SK-N-SH treated with all-trans-retinoic acid at 6 μM for 48 hours (cell line): ENCODE results near the gene WWTR1.

Source experiments
- ATAC-seq: fragments of 200-7000 bp; cut with Tn5 transposase; 3 replicates; pipeline ENCODE4 v1.9.1; 2020; ENCODE audit warnings: mild to moderate bottlenecking, moderate library complexity
- ARNTL ChIP-seq: fragments of 450-650 bp; formaldehyde crosslinking; IDR thresholded peaks from 2 replicates; pipeline ENCODE4 v1.5.0; 2020; ENCODE audit warnings: low read depth, mild to moderate bottlenecking, moderate library complexity, borderline replicate concordance
- BACH2 ChIP-seq: fragments of 250-450 bp; sonication (Bioruptor Pico); IDR thresholded peaks from 2 replicates; pipeline ENCODE4 v1.9.0; 2021; ENCODE audit warnings: mild to moderate bottlenecking, borderline replicate concordance
- CREB5 ChIP-seq: fragments of 250-450 bp; sonication (Bioruptor Pico); IDR thresholded peaks from 2 replicates; pipeline ENCODE4 v1.5.1; 2020; ENCODE audit warnings: low read depth, mild to moderate bottlenecking, moderate library complexity
- CSDC2 ChIP-seq: fragments of 250-450 bp; sonication (Bioruptor Pico); IDR thresholded peaks from 2 replicates; pipeline ENCODE4 v1.5.0; 2020; ENCODE audit warnings: mild to moderate bottlenecking, moderate library complexity
- CSRNP3 ChIP-seq: fragments of 250-450 bp; sonication (Bioruptor Pico); IDR thresholded peaks from 2 replicates; pipeline ENCODE4 v1.5.1; 2021; ENCODE audit warnings: mild to moderate bottlenecking, moderate library complexity
- ESRRG ChIP-seq: fragments of 250-450 bp; sonication (Bioruptor Pico); IDR thresholded peaks from 2 replicates; pipeline ENCODE4 v1.6.1; 2021; ENCODE audit warnings: mild to moderate bottlenecking
- GLIS3 ChIP-seq: fragments of 250-450 bp; sonication (Bioruptor Pico); IDR thresholded peaks from 2 replicates; pipeline ENCODE4 v1.5.0; 2020; ENCODE audit warnings: mild to moderate bottlenecking, moderate library complexity
- ISL1 ChIP-seq: fragments of 250-450 bp; sonication (Bioruptor Pico); IDR thresholded peaks from 2 replicates; pipeline ENCODE4 v2.1.2; 2022; ENCODE audit warnings: mild to moderate bottlenecking, moderate library complexity
- OSR1 ChIP-seq: fragments of 250-450 bp; sonication (Bioruptor Pico); IDR thresholded peaks from 2 replicates; pipeline ENCODE4 v1.8.0; 2022; ENCODE audit warnings: moderate library complexity, mild to moderate bottlenecking, inconsistent platforms
- PATZ1 ChIP-seq: fragments of 250-450 bp; sonication (Bioruptor Pico); IDR thresholded peaks from 2 replicates; pipeline ENCODE4 v1.8.0; 2020; ENCODE audit warnings: mild to moderate bottlenecking, moderate library complexity, borderline replicate concordance
- PPARA ChIP-seq: fragments of 250-450 bp; sonication (Bioruptor Pico); IDR thresholded peaks from 2 replicates; pipeline ENCODE4 v1.5.0; 2020; ENCODE audit warnings: mild to moderate bottlenecking, borderline replicate concordance
- RARB ChIP-seq: fragments of 250-450 bp; sonication (Bioruptor Pico); IDR thresholded peaks from 2 replicates; pipeline ENCODE4 v1.8.0; 2021; ENCODE audit warnings: mild to moderate bottlenecking, moderate library complexity
- SNAI2 ChIP-seq: fragments of 250-450 bp; sonication (Bioruptor Pico); IDR thresholded peaks from 2 replicates; pipeline ENCODE4 v1.5.0; 2020; ENCODE audit warnings: mild to moderate bottlenecking, moderate library complexity
- TCF4 ChIP-seq: fragments of 250-450 bp; sonication (Bioruptor Pico); IDR thresholded peaks from 2 replicates; pipeline ENCODE4 v1.8.0; 2021; ENCODE audit warnings: mild to moderate bottlenecking, moderate library complexity, borderline replicate concordance
- TSHZ2 ChIP-seq: fragments of 250-450 bp; sonication (Bioruptor Pico); IDR thresholded peaks from 2 replicates; pipeline ENCODE4 v1.5.0; 2020; ENCODE audit warnings: mild to moderate bottlenecking, moderate library complexity
- ZC3H10 ChIP-seq: fragments of 250-450 bp; sonication (Bioruptor Pico); IDR thresholded peaks from 2 replicates; pipeline ENCODE4 v1.5.1; 2021; ENCODE audit warnings: mild to moderate bottlenecking, moderate library complexity
- ZFP3 ChIP-seq: fragments of 250-450 bp; sonication (Bioruptor Pico); IDR thresholded peaks from 2 replicates; pipeline ENCODE4 v1.5.0; 2020; ENCODE audit warnings: mild to moderate bottlenecking, moderate library complexity
- ZFP30 ChIP-seq: fragments of 450-650 bp; formaldehyde crosslinking; IDR thresholded peaks from 2 replicates; pipeline ENCODE4 v1.5.0; 2022; ENCODE audit warnings: mild to moderate bottlenecking, moderate library complexity
- ZNF565 ChIP-seq: fragments of 450-650 bp; formaldehyde crosslinking; conservative IDR thresholded peaks from 2 replicates; pipeline ENCODE4 v1.5.0; 2020; ENCODE audit warnings: low read depth, mild to moderate bottlenecking, moderate library complexity
- ZNF8 ChIP-seq: fragments of 450-650 bp; formaldehyde crosslinking; IDR thresholded peaks from 2 replicates; pipeline ENCODE4 v1.5.0; 2020; ENCODE audit warnings: mild to moderate bottlenecking, moderate library complexity

WWTR1 gene

GRCh38 chr3:149626671-149627070, 31.2 kb downstream of the WWTR1 start:
- ATAC-seq, result no peak
- TF ChIP-seq ARNTL (CRISPR knock-in tag), result no peak
- no peak for TF ChIP-seq TCF4 (CRISPR knock-in tag)
- TF ChIP-seq ZNF8 (CRISPR knock-in tag), result no peak
- TF ChIP-seq RARB (CRISPR knock-in tag), result no peak
- TF ChIP-seq, all 23 proteins: peak for 0

GRCh38 chr3:149625795-149626194, 32.0 kb downstream of the WWTR1 start:
- ATAC-seq, result no peak; the same call in 2 of the 3 replicates
- TF ChIP-seq TCF4 (CRISPR knock-in tag) (no peak), CSRNP3 (no peak), RARB (CRISPR knock-in tag) (no peak), TSHZ2 (CRISPR knock-in tag) (no peak), GLIS3 (CRISPR knock-in tag) (no peak), ESRRG (no peak), OSR1 (no peak), PPARA (CRISPR knock-in tag) (no peak), BACH2 (no peak), ISL1 (CRISPR knock-in tag) (no peak), CREB5 (CRISPR knock-in tag) (no peak), ZFP3 (CRISPR knock-in tag) (no peak), SNAI2 (CRISPR knock-in tag) (no peak)

GRCh38 chr3:149623824-149624223, 34.0 kb downstream of the WWTR1 start:
- no peak for ATAC-seq
- TF ChIP-seq CREB5 (CRISPR knock-in tag) (no peak), ARNTL (CRISPR knock-in tag) (no peak), ISL1 (CRISPR knock-in tag) (no peak), ZNF565 (no peak), CSDC2 (CRISPR knock-in tag) (no peak), OSR1 (no peak), GLIS3 (CRISPR knock-in tag) (no peak), CSRNP3 (no peak), TSHZ2 (CRISPR knock-in tag) (no peak), TCF4 (CRISPR knock-in tag) (no peak), ESRRG (no peak), SNAI2 (CRISPR knock-in tag) (no peak), PPARA (CRISPR knock-in tag) (no peak), ZC3H10 (no peak), ZFP3 (CRISPR knock-in tag) (no peak), RARB (CRISPR knock-in tag) (no peak), BACH2 (no peak), PATZ1 (no peak), ZFP30 (CRISPR knock-in tag) (no peak)
- TF ChIP-seq, all 23 proteins: peak for 0
